OCI-LY1 (cell line): ENCODE results near the gene ZNF575.

Source experiments
- H2AFZ ChIP-seq: fragments of 200-600 bp; sonication (generic), shearing (Covaris generic); 2 replicates; pipeline ENCODE4 v1.6.0; 2014; ENCODE audit warnings: antibody characterized with exemption, mild to moderate bottlenecking, low read length
- H3F3A ChIP-seq: fragments of 200-600 bp; sonication (generic), shearing (Covaris generic); 2 replicates; pipeline ENCODE4 v1.6.0; 2014; ENCODE audit warnings: mild to moderate bottlenecking, antibody characterized with exemption, low read length, moderate library complexity; ENCODE audit not compliant: insufficient read depth
- H3K27ac ChIP-seq: fragments of 200-600 bp; sonication (generic); 2 replicates; pipeline ENCODE4 v1.5.1; 2014; ENCODE audit warnings: low read length, mixed run types, mild to moderate bottlenecking, low read depth; ENCODE audit not compliant: poor library complexity, severe bottlenecking
- H3K27me3 ChIP-seq: fragments of 200-600 bp; sonication (generic); 2 replicates; pipeline ENCODE4 v1.6.0; 2014; ENCODE audit warnings: antibody characterized with exemption, mild to moderate bottlenecking, low read length, moderate library complexity; ENCODE audit not compliant: insufficient read depth
- H3K36me3 ChIP-seq: fragments of 200-600 bp; sonication (generic); 2 replicates; pipeline ENCODE4 v1.6.1; 2014; ENCODE audit warnings: mild to moderate bottlenecking, antibody characterized with exemption, low read length, moderate library complexity, mixed read lengths; ENCODE audit not compliant: insufficient read depth
- H3K4me1 ChIP-seq: fragments of 200-600 bp; sonication (generic); 2 replicates; pipeline ENCODE4 v1.5.1; 2014; ENCODE audit warnings: mild to moderate bottlenecking, low read length, moderate library complexity; ENCODE audit not compliant: insufficient read depth, severe bottlenecking
- H3K4me2 ChIP-seq: fragments of 200-600 bp; sonication (generic), shearing (Covaris generic); 2 replicates; pipeline ENCODE4 v1.6.1; 2014; ENCODE audit warnings: low read length
- H3K4me3 ChIP-seq: fragments of 200-600 bp; sonication (generic); 2 replicates; pipeline ENCODE4 v1.5.1; 2014; ENCODE audit warnings: low read length, low read depth, mild to moderate bottlenecking, mixed read lengths; ENCODE audit not compliant: poor library complexity, severe bottlenecking
- H3K79me2 ChIP-seq: fragments of 200-600 bp; shearing (Covaris generic); 2 replicates; pipeline ENCODE4 v1.6.1; 2016; ENCODE audit warnings: mixed run types, low read length, mixed read lengths; ENCODE audit not compliant: insufficient read depth
- H3K9ac ChIP-seq: fragments of 200-600 bp; sonication (generic), shearing (Covaris generic); 2 replicates; pipeline ENCODE4 v1.6.1; 2014; ENCODE audit warnings: mild to moderate bottlenecking, low read length, mixed read lengths
- H3K9me2 ChIP-seq: fragments of 200-600 bp; sonication (generic), shearing (Covaris generic); 2 replicates; pipeline ENCODE4 v1.6.1; 2014; ENCODE audit warnings: low read depth, mild to moderate bottlenecking, low read length, mixed read lengths
- H3K9me3 ChIP-seq: fragments of 200-600 bp; shearing (Covaris generic); 2 replicates; pipeline ENCODE4 v1.6.1; 2014; ENCODE audit warnings: low read length, mixed read lengths
- H4K20me1 ChIP-seq: fragments of 200-600 bp; sonication (generic), shearing (Covaris generic); 2 replicates; pipeline ENCODE4 v1.6.0; 2016; ENCODE audit warnings: mild to moderate bottlenecking, low read length; ENCODE audit not compliant: insufficient read depth
- EZH2 ChIP-seq: fragments of 200-600 bp; sonication (generic), shearing (Covaris generic); IDR thresholded peaks from 2 replicates; pipeline ENCODE4 v1.8.0; 2017; ENCODE audit warnings: borderline replicate concordance, mixed run types, mild to moderate bottlenecking, antibody characterized with exemption, low read length, moderate library complexity, mixed read lengths
- TF ChIP-seq, protein P1 (sequence below): fragments of 200-600 bp; sonication (generic), shearing (Covaris generic); IDR thresholded peaks from 2 replicates; pipeline ENCODE4 v1.5.1; 2017; ENCODE audit warnings: mild to moderate bottlenecking, antibody characterized with exemption, low read length, moderate library complexity, mixed read lengths

ZNF575 gene

GRCh38 chr19:43496960-43497359 is 36.0 kb upstream of the ZNF575 start:
- Histone ChIP-seq H3K36me3 (peaks cover 5% of the 10 kb centered on the region; the same call in 1 of the 2 replicates), H3K9me2 (no peaks in the 10 kb centered on the region), H3K9me3 (no peaks in the 10 kb centered on the region), H3K4me3 (no peak overlapping the region), H3K27me3 (no peaks in the 10 kb centered on the region), H3K79me2 (no peaks in the 10 kb centered on the region), H3K9ac (no peak overlapping the region), H3K27ac (no peak overlapping the region), H3K4me2 (no peak overlapping the region), H2AFZ (no peak overlapping the region), H3F3A (no peaks in the 10 kb centered on the region), H4K20me1 (no peaks in the 10 kb centered on the region), H3K4me1 (no peaks in the 10 kb centered on the region)
- TF ChIP-seq EZH2 = no peak
- TF ChIP-seq, protein P1, sequence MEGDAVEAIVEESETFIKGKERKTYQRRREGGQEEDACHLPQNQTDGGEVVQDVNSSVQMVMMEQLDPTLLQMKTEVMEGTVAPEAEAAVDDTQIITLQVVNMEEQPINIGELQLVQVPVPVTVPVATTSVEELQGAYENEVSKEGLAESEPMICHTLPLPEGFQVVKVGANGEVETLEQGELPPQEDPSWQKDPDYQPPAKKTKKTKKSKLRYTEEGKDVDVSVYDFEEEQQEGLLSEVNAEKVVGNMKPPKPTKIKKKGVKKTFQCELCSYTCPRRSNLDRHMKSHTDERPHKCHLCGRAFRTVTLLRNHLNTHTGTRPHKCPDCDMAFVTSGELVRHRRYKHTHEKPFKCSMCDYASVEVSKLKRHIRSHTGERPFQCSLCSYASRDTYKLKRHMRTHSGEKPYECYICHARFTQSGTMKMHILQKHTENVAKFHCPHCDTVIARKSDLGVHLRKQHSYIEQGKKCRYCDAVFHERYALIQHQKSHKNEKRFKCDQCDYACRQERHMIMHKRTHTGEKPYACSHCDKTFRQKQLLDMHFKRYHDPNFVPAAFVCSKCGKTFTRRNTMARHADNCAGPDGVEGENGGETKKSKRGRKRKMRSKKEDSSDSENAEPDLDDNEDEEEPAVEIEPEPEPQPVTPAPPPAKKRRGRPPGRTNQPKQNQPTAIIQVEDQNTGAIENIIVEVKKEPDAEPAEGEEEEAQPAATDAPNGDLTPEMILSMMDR = no peak

DNA sequence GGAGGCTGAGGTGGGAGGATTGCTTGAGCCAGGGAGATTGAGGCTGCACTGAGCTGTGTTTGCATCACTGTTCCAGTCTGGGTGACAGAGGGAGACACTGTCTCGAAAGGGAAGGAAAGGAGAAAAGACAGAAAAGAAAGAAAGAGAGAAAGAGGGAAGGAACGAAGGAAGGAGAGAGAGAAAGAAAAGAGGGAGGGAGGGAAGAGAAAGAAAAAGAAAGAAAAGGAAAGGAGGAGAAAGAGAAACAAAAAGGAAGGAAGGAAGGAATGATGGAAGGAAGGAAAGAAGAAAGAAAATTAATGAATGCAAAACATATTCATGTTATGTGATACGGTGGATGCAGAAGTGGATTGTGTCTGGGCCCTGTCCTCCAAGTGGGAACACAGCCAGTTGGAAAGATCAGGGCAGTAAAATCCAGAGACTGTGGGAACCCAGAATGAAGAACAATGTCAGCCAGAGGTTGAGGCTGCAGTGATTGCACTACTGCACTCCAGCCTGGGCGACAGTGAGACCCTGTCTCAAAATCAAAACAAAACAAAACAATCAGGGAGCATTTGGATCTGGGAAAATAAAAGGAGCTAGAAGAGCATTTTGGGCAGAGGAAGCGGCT is 34.6 kb upstream of the ZNF575 start:
- no peak overlapping the region for H3K4me2 ChIP-seq
- H3K9ac ChIP-seq = no peak overlapping the region
- no peaks in the 10 kb centered on the region for H3K27me3 ChIP-seq
- H3K79me2 ChIP-seq = no peaks in the 10 kb centered on the region
- peaks cover 5% of the 10 kb centered on the region; the same call in 1 of the 2 replicates for H3K36me3 ChIP-seq
- H3K27ac ChIP-seq = no peak overlapping the region
- H2AFZ ChIP-seq = no peak overlapping the region
- TF ChIP-seq, protein P1 = no peak
- no peak for TF ChIP-seq EZH2
- H3K9me2 ChIP-seq = no peaks in the 10 kb centered on the region
- peaks cover 7% of the 10 kb centered on the region for H3K4me1 ChIP-seq
- no peaks in the 10 kb centered on the region for H3F3A ChIP-seq
- no peaks in the 10 kb centered on the region for H4K20me1 ChIP-seq
- no peak overlapping the region for H3K4me3 ChIP-seq
- no peaks in the 10 kb centered on the region for H3K9me3 ChIP-seq

DNA sequence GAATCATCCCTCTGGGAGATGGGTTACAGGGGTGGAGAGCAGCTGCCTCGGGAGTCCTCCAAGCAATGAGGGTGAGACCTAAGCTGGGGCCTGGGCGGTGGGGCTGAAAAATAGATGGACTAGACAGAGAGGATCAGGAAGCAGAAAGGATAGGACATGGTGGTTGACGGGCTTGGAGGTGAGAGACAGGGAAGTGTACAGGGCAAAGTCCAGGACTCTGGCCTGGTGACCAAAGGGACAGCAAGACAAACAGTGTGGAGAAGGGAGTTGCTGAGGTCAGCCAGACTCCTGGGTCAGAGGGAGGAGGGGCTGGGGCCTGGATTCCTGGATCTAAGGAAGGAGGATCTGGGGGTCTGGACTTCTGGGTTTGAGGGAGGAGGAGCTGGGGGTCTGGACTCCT is 33.9 kb upstream of the ZNF575 start:
- no peaks in the 10 kb centered on the region for H3F3A ChIP-seq
- no peaks in the 10 kb centered on the region for H3K9me3 ChIP-seq
- H3K27me3 ChIP-seq = no peaks in the 10 kb centered on the region
- H3K27ac ChIP-seq = no peak overlapping the region
- H3K79me2 ChIP-seq = no peaks in the 10 kb centered on the region
- H4K20me1 ChIP-seq = no peaks in the 10 kb centered on the region
- H3K9me2 ChIP-seq = no peaks in the 10 kb centered on the region
- no peak overlapping the region for H3K4me3 ChIP-seq
- H2AFZ ChIP-seq = no peak overlapping the region
- peaks cover 10% of the 10 kb centered on the region for H3K4me1 ChIP-seq
- H3K4me2 ChIP-seq = no peak overlapping the region
- H3K36me3 ChIP-seq = peaks cover 5% of the 10 kb centered on the region; the same call in 1 of the 2 replicates
- TF ChIP-seq EZH2 = no peak
- TF ChIP-seq, protein P1 = no peak
- H3K9ac ChIP-seq = no peak overlapping the region
